Thyroid gland (tissue), 4 donors: ENCODE measurements around the gene STAC. TPM values are rescaled to one million over a fixed set of nuclear protein-coding genes. Genes with fewer than 3 reads are reported as not detected.

Source experiments
- DNase-seq, 2 donors: peaks; one replicate each; pipeline ENCODE4 v3.0.0-alpha.2; 2019
- H3K27ac ChIP-seq, 3 donors: fragments of 200-600 bp; sonication (generic); 1 replicate in 2 of 3; 2 replicates in 1 of 3; pipeline ENCODE4 v1.5.1; 2016 to 2019; ENCODE audit warnings: mild to moderate bottlenecking in 1 of 3, moderate library complexity in 1 of 3
- H3K27me3 ChIP-seq: fragments of 200-600 bp; sonication (generic); one replicate; pipeline ENCODE4 v1.5.1; 2019
- H3K36me3 ChIP-seq, 2 donors: fragments of 200-600 bp; sonication (generic); one replicate each; pipeline ENCODE4 v1.5.1; 2016 to 2019
- H3K4me1 ChIP-seq, 2 donors: fragments of 200-600 bp; sonication (generic); one replicate each; pipeline ENCODE4 v1.5.1; 2017 to 2019
- H3K4me3 ChIP-seq, 3 donors: fragments of 200-600 bp; sonication (generic); replicated peaks in 1 of 3; 1 replicate in 2 of 3; 2 replicates in 1 of 3; pipeline ENCODE4 v1.5.1; 2016; ENCODE audit warnings: mild to moderate bottlenecking in 1 of 3
- H3K9me3 ChIP-seq: fragments of 200-600 bp; sonication (generic); one replicate; pipeline ENCODE4 v1.5.1; 2017
- POLR2A ChIP-seq, 2 donors: fragments of 450-650 bp; IDR thresholded peaks; one replicate each; pipeline ENCODE4 v1.6.1; 2017; ENCODE audit warnings: antibody characterized with exemption in 2 of 2, mild to moderate bottlenecking in 2 of 2, moderate library complexity in 1 of 2
- WGBS, 2 donors: methylation state at CpG; one replicate each; pipeline ENCODE4 v1.1.5; 2017; 5-methylcytosine and 5-hydroxymethylcytosine counted together
- intact Hi-C: fragments of 100-400 bp; cut with DNase I; formaldehyde crosslinking; loops from one replicate; pipeline ENCODE4 v1.15.1; 2023
- total RNA-seq, 4 donors: library from RNA; depleted of rRNA; stranded (reverse); fragments of >200 nt; gene quantifications; one replicate each; pipeline ENCODE4 v1.2.3, GENCODE V29; 2016
- TF ChIP-seq, protein P1 (sequence below), 6 experiments: fragments of 200-600 bp in 3 of 6; fragments of 450-650 bp in 3 of 6; sonication (generic) in 3 of 6; IDR thresholded peaks; one replicate each; pipeline ENCODE4 v1.5.1; 2016 to 2019; ENCODE audit warnings: antibody characterized with exemption in 6 of 6, mild to moderate bottlenecking in 2 of 6, inconsistent platforms in 1 of 6, moderate library complexity in 1 of 6

STAC gene
- total RNA-seq, 4 donors from 2014 or later: 0.40 to 4.7 (median 1.3) TPM; not detected in 1

DNA sequence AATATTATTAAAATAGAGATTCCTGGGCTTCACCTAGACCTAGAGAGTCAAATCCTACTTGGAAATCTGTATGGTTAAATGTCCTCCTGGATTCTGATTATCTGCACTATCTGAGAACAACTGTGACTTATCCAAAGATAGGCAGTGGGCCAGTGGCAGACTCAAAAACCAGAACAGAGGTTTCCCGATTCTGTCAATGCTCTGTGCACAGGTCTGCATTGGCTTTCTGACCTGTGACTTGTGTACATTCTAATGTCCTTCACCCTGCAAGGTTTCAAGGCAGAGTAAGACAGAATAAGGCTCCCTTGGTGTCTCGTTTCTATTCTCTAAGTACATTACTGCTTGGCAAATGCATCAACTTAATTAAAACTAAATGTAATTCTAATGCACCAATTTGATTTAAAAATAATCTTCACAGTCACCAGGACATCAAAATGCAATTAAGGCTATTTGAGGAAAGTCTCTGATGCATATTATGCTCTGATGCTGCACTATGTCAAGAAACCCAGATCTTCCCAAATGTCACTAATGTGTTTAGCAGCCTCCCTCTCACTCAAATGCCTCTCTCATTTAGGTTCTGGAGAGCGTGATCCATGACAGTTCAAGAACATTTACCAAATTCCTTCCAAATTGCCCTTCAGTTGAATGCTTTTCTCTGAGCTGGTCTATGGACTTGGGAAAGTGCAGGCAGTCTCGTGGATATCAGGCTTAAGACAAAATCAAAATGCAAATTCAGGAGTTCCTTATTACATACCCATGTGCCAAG lies 140.1 kb downstream of the STAC start:
- TF ChIP-seq, protein P1, sequence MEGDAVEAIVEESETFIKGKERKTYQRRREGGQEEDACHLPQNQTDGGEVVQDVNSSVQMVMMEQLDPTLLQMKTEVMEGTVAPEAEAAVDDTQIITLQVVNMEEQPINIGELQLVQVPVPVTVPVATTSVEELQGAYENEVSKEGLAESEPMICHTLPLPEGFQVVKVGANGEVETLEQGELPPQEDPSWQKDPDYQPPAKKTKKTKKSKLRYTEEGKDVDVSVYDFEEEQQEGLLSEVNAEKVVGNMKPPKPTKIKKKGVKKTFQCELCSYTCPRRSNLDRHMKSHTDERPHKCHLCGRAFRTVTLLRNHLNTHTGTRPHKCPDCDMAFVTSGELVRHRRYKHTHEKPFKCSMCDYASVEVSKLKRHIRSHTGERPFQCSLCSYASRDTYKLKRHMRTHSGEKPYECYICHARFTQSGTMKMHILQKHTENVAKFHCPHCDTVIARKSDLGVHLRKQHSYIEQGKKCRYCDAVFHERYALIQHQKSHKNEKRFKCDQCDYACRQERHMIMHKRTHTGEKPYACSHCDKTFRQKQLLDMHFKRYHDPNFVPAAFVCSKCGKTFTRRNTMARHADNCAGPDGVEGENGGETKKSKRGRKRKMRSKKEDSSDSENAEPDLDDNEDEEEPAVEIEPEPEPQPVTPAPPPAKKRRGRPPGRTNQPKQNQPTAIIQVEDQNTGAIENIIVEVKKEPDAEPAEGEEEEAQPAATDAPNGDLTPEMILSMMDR (IDR thresholded peaks at IDR 0.05): no peak
- no peak for TF ChIP-seq POLR2A (IDR thresholded peaks at IDR 0.05)
- Histone ChIP-seq H3K9me3 (no peaks in the 10 kb centered on the region), H3K36me3 (no peaks in the 10 kb centered on the region), H3K4me3 (no peak overlapping the region), H3K4me1 (no peaks in the 10 kb centered on the region), H3K27me3 (no peaks in the 10 kb centered on the region), H3K27ac (no peak overlapping the region)
- WGBS, 2 donors: 69 to 74% methylated on average over 4 of the region's 4 CpGs
- DNase-seq: no peak
- intact Hi-C loops: no loop called here

DNA sequence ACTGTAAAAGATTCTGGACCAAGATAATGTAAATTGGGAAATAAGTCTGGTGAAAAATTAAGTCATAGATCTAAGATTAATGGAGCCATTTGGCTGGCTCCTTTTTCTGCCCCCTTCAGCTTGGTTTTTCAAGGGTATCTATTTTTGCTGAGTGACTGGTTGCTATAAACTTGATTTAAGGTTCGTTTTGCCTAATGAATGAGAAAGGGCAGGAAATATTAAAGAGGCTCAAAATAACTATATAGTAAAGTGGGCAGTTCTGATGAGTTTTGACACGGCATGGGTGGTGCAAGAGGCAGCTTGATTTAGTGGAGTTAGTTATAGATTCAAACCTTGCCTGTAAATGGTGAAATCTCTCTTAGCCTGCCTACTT lies 140.7 kb downstream of the STAC start:
- Histone ChIP-seq H3K36me3 (no peaks in the 10 kb centered on the region), H3K4me1 (no peaks in the 10 kb centered on the region), H3K27me3 (no peaks in the 10 kb centered on the region), H3K9me3 (no peaks in the 10 kb centered on the region), H3K4me3 (no peak overlapping the region), H3K27ac (no peak overlapping the region)
- TF ChIP-seq, protein P1 (IDR thresholded peaks at IDR 0.05): no peak
- no peak for TF ChIP-seq POLR2A (IDR thresholded peaks at IDR 0.05)
- 62 to 81% methylated on average over 2 of the region's 2 CpGs for WGBS, 2 donors
- intact Hi-C loops: no loop called here
- no peak for DNase-seq

DNA sequence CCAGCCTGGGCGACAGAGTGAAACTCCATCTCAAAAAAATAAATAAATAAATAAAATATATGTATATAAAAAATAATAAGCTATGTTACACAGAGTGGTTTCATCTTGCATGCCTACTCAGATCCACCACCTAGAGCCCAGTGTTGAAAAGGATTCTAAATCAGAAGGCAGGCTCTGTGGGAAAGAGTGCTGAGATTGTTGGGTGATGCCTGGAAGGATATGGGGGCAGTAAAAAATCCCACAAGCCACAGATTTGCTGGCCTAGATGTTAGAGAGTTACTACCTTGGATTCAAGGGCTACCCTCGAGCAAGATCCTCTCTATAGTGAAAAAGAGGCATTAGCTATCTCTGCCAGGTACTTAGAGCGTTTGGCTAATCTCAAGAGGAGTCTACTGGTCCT lies 144.3 kb downstream of the STAC start:
- TF ChIP-seq POLR2A (IDR thresholded peaks at IDR 0.05): no peak
- TF ChIP-seq, protein P1 (IDR thresholded peaks at IDR 0.05): no peak
- no peaks in the 10 kb centered on the region for H3K4me1 ChIP-seq
- 83 to 86% methylated on average over 3 of the region's 3 CpGs for WGBS, 2 donors
- no peak overlapping the region for H3K27ac ChIP-seq
- intact Hi-C loops: no loop called here
- no peak for DNase-seq
- H3K9me3 ChIP-seq: no peaks in the 10 kb centered on the region
- H3K4me3 ChIP-seq: no peak overlapping the region
- H3K36me3 ChIP-seq: no peaks in the 10 kb centered on the region
- no peaks in the 10 kb centered on the region for H3K27me3 ChIP-seq

DNA sequence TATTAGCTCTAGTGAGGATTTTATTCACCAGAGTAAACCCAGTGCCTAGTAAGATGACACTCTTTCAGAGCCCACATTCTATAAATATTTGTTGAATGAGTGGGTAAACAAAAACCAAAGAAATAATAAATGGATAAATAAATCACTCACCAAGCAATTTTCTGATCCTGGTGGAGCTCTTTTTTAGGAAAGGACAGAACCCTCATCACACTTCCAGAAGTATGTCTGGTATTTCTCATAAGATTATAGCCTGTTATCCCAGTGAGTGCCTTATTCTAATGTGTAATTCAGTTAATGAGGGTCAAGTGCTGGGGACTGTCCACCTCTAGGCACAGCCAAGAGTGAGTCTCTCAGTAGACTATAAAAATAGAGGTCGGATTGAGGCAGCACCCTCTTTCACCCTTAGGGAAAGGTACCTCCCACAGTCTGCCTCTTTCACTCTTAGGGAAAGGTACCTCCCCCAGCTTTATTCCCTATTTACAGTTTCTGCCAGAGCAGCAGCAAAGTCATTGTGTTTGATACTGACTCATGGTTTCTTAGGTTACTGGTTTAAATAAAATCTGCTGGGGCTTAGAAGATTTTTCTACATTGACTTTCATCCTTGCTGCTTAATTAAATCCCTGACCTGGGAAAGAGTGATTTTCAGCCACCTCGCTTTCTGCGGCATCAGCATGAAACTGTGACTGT lies 145.0 kb downstream of the STAC start:
- Histone ChIP-seq H3K4me1 (no peaks in the 10 kb centered on the region), H3K4me3 (no peak overlapping the region), H3K27ac (no peak overlapping the region), H3K27me3 (no peaks in the 10 kb centered on the region), H3K36me3 (no peaks in the 10 kb centered on the region), H3K9me3 (no peaks in the 10 kb centered on the region)
- WGBS, 2 donors: 67 to 77% methylated on average over 3 of the region's 3 CpGs
- intact Hi-C loops: no loop called here
- DNase-seq: no peak
- TF ChIP-seq, protein P1 (IDR thresholded peaks at IDR 0.05): no peak
- no peak for TF ChIP-seq POLR2A (IDR thresholded peaks at IDR 0.05)

DNA sequence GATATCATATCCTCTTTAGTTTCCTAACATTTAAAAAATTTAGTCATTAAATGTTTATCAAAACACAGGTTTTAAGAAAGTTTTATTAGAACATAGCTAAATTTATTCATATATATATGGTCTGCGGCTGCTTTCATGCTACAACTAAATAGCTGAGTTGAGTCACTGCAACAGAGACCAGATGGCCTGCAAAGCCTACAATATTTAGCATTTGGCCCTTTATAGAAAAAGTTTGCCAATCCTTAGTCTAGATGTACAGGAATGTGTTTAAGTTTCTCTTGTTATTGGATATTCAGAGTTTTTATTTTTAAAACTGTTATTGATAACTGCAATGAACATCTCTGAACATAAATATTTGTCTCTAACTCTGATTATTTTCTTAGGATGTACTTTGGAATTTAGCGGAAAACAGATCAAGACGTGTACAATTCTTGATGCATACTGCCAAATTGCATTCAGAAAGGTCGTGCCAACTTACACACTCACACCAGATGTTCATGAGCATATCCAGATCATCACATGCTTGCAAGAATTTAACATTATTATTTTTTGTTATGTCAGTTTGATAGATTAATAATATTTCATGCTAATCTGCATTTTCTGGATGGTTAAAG lies 157.9 kb downstream of the STAC start:
- no peak overlapping the region for H3K27ac ChIP-seq
- WGBS, 2 donors: 90 to 92% methylated on average over 4 of the region's 4 CpGs
- DNase-seq: no peak

More for the DNA sequence above, 157.9 kb downstream of the STAC start:
- intact Hi-C loops: no loop called here
- TF ChIP-seq, protein P1 (IDR thresholded peaks at IDR 0.05): no peak
- TF ChIP-seq POLR2A (IDR thresholded peaks at IDR 0.05): no peak
- no peaks in the 10 kb centered on the region for H3K36me3 ChIP-seq
- H3K9me3 ChIP-seq: no peaks in the 10 kb centered on the region
- no peak overlapping the region for H3K4me3 ChIP-seq
- no peaks in the 10 kb centered on the region for H3K27me3 ChIP-seq
- no peaks in the 10 kb centered on the region for H3K4me1 ChIP-seq
